GM12873 (cell line): ENCODE measurements around the gene NFIC.

Source experiments
- CTCF ChIP-seq: IDR thresholded peaks from 2 replicates; pipeline ENCODE4 v1.5.1; 2012; ENCODE audit warnings: low read depth, mild to moderate bottlenecking, moderate library complexity, low read length, control low read depth; ENCODE audit not compliant: insufficient read depth; ENCODE audit errors: missing control alignments

Gene NFIC

DNA sequence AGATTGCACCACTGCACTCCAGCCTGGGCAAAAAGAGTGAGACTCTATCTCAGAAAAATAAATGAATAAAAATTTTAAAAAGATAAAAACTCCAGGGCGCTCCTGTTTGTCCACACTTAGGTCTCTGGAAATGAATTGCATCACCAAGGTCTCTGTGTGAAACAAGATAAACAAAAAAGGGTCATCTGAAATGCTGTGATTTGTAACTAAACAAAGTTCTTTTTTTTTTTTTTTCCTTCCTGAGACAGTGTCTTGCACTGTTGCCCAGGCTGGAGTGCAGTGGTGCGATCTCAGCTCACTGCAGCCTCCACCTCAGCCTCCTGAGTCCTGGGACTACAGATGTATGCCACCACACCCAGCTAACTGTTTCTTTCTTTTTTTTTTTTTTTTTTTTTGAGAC is 151.3 kb downstream of the NFIC start:
- no peak for TF ChIP-seq CTCF

DNA sequence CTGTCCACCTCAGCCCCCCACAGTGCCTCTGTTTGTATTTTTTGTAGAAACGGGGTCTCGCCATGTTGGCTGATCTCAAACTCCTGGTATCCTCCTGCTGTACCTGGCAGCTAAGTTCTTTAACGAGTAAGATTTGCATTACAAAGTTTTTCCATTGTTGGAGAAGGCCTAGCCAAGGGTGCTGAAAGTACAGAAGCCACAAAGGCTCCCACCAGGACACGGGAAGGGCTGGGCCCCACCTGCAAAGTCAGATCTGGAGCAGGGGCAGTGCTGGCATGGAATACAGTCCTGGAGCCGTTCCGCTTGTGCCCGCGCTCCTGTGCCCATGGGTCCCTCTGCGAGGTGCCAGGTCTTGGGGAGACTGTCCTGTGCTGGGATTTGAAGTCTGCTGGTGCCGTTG is 151.9 kb downstream of the NFIC start:
- no peak for TF ChIP-seq CTCF

GRCh38 chr19:3518659-3519058 is 152.3 kb downstream of the NFIC start:
- TF ChIP-seq CTCF: no peak
